Mucosa of stomach (tissue), 1 donor: ENCODE results near the gene NEB.

ENCODE experiments used
- H3K27me3 ChIP-seq: one replicate; pipeline ENCODE4 v1.7.0; 2013; ENCODE audit warnings: mild to moderate bottlenecking, low read length; ENCODE audit not compliant: control insufficient read depth, insufficient read depth
- H3K36me3 ChIP-seq: one replicate; pipeline ENCODE4 v1.7.0; 2013; ENCODE audit warnings: low read length; ENCODE audit not compliant: control insufficient read depth, insufficient read depth
- H3K4me1 ChIP-seq: one replicate; pipeline ENCODE4 v1.7.0; 2013; ENCODE audit warnings: mild to moderate bottlenecking, low read length; ENCODE audit not compliant: control insufficient read depth, insufficient read depth
- H3K4me3 ChIP-seq: one replicate; pipeline ENCODE4 v1.7.0; 2013; ENCODE audit warnings: low read length
- H3K9ac ChIP-seq: one replicate; pipeline ENCODE4 v1.7.0; 2013; ENCODE audit warnings: mild to moderate bottlenecking, low read length, moderate library complexity
- H3K9me3 ChIP-seq: one replicate; pipeline ENCODE4 v1.7.0; 2013; ENCODE audit warnings: mild to moderate bottlenecking, low read length, moderate library complexity; ENCODE audit not compliant: control insufficient read depth
- donor health status: Pancreatic carcinoma.

Gene NEB

DNA sequence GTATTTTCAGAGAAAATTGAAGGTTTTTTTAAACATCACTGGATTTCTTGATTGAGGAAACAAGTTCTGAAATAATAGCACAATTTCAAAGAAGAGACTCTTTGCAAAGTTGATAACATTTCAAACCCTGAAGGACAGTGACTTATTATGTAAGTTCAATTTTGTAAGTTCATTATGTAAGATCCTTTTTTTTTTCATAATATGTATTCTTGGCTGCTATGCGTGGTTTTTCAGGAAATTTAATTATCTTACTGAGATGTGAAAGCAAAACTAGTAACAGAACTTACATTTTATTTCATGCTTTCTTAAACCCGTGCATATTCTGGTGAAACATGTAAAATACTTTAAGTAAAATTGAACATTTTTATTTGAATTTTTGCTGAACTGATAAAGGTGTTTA is 259.2 kb downstream of the NEB start:
- Histone ChIP-seq H3K36me3 (no peaks in the 10 kb centered on the region), H3K4me1 (no peaks in the 10 kb centered on the region), H3K9ac (no peak overlapping the region), H3K4me3 (no peak overlapping the region), H3K27me3 (no peaks in the 10 kb centered on the region), H3K9me3 (no peaks in the 10 kb centered on the region)

DNA sequence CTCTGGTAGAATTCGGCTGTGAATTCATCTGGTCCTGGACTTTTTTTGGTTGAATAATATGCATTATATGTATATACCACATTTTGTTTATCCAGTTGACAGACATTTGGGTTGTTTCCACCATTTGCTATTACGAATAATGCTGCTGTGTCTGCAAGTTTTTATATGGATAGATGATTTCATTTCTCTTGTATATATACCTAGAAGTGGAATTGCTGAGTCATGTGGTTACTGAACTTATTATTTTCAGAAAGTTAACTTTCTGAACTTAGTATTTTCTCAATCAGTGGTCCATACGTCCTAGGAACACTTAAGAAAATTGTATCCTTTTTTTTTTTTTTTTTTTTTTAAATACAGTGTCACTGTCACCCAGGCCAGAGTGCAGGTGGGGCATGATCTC is 261.3 kb downstream of the NEB start:
- Histone ChIP-seq H3K4me3 (no peak overlapping the region), H3K9me3 (no peaks in the 10 kb centered on the region), H3K4me1 (no peaks in the 10 kb centered on the region), H3K9ac (no peak overlapping the region), H3K36me3 (no peaks in the 10 kb centered on the region), H3K27me3 (no peaks in the 10 kb centered on the region)

DNA sequence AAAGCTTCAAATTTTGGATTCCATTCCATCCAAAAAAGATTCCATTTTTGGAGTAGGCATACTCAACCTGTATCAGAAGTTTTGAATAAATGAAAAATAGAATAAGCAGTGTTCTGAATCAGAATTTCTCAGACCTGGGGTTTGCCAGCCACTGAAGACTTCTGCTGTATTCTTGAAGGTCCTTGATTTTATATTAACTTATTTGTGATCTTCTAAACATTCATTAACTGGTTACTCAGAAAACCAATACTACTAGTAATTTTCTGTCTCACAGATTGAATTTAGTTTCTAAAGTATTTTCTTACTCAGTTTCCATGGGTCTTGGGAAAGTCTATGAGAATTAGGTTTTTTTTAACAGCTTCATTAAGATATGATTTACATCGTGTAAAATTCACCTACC is 263.7 kb downstream of the NEB start:
- H3K27me3 ChIP-seq = no peaks in the 10 kb centered on the region
- H3K4me3 ChIP-seq = no peak overlapping the region
- H3K9ac ChIP-seq = no peak overlapping the region
- no peaks in the 10 kb centered on the region for H3K4me1 ChIP-seq
- no peaks in the 10 kb centered on the region for H3K9me3 ChIP-seq
- H3K36me3 ChIP-seq = peaks cover 5% of the 10 kb centered on the region

DNA sequence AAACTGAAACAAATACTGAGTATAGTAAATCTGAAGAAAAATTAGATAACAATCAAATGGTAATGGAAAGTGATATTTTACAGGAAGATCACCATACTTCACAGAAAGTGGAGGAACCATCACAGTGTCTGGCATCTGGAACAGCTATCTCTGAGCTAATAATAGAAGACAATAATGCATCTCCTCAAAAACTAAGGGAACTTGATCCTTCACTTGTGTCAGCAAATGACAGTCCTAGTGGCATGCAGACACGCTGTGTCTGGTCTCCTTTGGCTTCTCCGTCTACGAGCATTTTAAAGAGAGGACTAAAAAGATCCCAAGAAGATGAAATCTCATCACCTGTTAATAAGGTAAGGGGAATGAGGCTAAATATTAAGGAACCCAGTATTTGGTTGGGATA is 268.5 kb downstream of the NEB start:
- Histone ChIP-seq H3K9me3 (no peaks in the 10 kb centered on the region), H3K9ac (no peak overlapping the region), H3K4me3 (no peak overlapping the region), H3K4me1 (no peaks in the 10 kb centered on the region), H3K27me3 (no peaks in the 10 kb centered on the region), H3K36me3 (peaks cover 7% of the 10 kb centered on the region)

DNA sequence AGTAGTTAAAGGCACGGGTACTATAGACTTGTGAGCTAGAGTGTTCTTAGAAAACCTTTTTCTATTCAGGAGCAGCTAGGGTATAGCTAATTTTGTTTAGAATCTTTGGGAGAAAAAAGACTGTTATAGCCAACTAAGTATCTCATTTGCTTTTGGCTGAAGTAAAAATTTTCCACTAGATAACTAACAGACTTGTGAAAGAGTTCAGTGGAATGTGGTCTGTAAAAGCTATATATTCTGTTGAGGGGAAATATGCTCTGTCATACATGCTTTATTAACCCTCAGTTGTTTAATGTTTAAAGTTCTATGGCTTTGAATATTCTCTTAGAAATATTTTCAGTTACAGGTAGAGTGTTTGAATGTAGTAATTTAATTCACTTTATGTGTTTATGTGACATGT is 274.9 kb downstream of the NEB start:
- H3K36me3 ChIP-seq = no peaks in the 10 kb centered on the region
- H3K4me1 ChIP-seq = no peaks in the 10 kb centered on the region
- H3K27me3 ChIP-seq = no peaks in the 10 kb centered on the region
- no peak overlapping the region for H3K4me3 ChIP-seq
- no peak overlapping the region for H3K9ac ChIP-seq
- H3K9me3 ChIP-seq = no peaks in the 10 kb centered on the region

DNA sequence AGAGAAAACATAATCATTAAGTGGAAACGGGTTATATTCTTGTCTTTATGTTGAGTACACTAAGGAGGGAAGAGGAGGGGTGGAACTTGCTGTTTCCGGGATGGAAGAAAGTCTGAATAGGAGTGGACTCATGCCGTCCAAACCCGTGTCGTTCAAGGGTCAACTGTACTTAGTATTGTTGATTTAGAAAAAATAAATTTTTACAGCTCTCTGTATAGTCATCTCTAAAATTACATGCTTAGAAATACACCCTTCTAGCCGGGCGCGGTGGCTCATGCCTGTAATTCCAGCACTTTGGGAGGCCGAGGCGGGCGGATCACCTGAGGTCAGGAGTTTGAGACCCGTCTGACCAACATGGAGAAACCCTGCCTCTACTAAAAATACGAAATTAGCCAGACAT is 295.1 kb downstream of the NEB start:
- Histone ChIP-seq H3K4me1 (no peaks in the 10 kb centered on the region), H3K27me3 (no peaks in the 10 kb centered on the region), H3K9me3 (no peaks in the 10 kb centered on the region), H3K4me3 (no peak overlapping the region), H3K36me3 (no peaks in the 10 kb centered on the region), H3K9ac (no peak overlapping the region)

DNA sequence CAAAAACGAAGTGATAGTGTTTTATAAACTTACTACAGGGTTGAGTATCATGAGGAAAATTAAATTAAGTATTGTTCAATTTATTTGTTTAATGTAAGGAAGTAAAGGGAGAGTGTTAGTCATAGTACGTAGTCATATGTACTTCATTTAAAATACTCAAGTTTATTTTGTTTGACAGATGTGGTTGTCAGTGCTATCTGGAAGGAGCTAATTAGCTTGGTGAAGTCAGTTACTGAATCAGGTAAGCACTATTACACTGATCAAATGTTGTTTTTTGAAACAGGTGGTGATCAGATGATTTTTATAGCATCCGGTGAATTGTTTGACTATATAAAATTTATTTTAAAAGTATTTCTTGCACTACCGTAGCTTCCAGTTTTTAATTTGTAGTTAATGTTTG is 295.8 kb downstream of the NEB start:
- Histone ChIP-seq H3K4me1 (no peaks in the 10 kb centered on the region), H3K9ac (no peak overlapping the region), H3K4me3 (no peak overlapping the region), H3K27me3 (no peaks in the 10 kb centered on the region), H3K9me3 (no peaks in the 10 kb centered on the region), H3K36me3 (no peaks in the 10 kb centered on the region)

DNA sequence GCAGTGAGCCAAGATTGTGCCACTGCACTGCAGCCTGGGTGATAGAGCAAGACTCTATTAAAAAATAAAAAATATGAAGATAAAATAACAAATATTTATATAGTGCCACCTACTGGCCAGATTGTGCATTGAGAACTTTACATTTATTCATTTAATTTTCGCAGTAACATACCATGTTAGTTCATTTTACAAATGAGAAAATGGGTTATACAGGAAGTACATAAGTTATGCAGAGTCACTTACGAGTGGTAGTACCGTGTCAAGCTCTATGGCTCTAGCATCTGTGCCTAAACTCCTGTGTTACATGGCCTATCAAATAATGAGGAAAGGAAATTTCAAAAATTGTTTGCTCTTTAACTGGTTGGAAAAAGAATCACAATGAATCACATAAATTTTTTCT is 296.6 kb downstream of the NEB start:
- Histone ChIP-seq H3K27me3 (no peaks in the 10 kb centered on the region), H3K9ac (no peak overlapping the region), H3K4me1 (no peaks in the 10 kb centered on the region), H3K4me3 (no peak overlapping the region), H3K36me3 (no peaks in the 10 kb centered on the region), H3K9me3 (no peaks in the 10 kb centered on the region)
